DMS 273 treated with DMSO at 0.1 percent for 48 hours (cell line): ENCODE measurements around the gene NOXO1.

ENCODE experiments used
- DNase-seq: peaks from one replicate; lab custom pipeline; 2025; lab: John Stamatoyannopoulos, UW

The NOXO1 gene

GRCh38 chr16:1997494-1998359, 16.5 kb upstream of the NOXO1 start:
- no peak for DNase-seq

GRCh38 chr16:1993731-1994131, 12.5 kb upstream of the NOXO1 start:
- no peak for DNase-seq

DNA sequence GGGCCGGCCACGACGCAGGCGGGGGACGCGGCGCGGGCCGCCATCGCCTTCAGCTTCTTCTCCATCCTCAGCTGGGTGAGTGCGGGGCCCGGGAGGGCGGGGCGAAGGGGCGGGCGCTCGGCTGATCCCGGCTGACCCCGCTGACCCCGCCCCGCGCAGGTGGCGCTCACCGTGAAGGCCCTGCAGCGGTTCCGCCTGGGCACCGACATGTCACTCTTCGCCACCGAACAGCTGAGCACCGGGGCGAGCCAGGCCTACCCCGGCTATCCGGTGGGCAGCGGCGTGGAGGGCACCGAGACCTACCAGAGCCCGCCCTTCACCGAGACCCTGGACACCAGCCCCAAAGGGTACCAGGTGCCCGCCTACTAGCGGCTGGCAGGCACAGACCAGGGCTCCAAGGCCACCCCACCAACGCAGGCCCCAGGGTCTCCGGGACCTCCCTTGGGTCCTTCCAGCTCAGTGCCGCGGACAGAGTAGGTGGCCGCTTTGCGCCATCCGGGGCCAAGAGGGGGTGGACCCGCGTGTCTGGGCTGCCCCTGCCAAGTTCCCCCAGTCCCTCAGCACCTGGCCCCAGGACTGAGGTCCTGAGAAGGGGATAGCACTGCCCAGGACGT, 11.5 kb upstream of the NOXO1 start:
- no peak for DNase-seq

GRCh38 chr16:1991948-1992703, 10.9 kb upstream of the NOXO1 start:
- no peak for DNase-seq

GRCh38 chr16:1991588-1991947, 10.3 kb upstream of the NOXO1 start:
- no peak for DNase-seq

DNA sequence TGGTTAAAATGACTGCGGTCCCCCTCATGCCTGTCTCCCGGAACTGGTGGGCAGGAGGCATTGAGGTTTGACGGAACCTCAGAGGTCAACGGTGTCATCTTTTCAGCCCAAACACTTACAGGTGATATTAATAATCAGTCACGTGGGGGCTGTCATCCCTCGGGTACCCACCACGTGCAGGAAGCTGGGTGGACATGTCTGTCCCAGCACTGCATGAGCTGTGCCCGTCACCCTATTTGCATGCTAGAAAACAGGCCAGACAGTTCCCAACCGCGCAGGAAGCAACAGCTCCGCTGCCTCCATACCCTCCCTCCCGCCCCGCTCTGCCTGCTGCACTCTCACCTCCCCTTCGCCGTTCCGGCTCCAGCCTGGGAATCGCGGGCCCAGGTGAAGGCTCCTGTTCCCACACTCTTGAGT, 9.9 kb upstream of the NOXO1 start:
- DNase-seq, result no peak

DNA sequence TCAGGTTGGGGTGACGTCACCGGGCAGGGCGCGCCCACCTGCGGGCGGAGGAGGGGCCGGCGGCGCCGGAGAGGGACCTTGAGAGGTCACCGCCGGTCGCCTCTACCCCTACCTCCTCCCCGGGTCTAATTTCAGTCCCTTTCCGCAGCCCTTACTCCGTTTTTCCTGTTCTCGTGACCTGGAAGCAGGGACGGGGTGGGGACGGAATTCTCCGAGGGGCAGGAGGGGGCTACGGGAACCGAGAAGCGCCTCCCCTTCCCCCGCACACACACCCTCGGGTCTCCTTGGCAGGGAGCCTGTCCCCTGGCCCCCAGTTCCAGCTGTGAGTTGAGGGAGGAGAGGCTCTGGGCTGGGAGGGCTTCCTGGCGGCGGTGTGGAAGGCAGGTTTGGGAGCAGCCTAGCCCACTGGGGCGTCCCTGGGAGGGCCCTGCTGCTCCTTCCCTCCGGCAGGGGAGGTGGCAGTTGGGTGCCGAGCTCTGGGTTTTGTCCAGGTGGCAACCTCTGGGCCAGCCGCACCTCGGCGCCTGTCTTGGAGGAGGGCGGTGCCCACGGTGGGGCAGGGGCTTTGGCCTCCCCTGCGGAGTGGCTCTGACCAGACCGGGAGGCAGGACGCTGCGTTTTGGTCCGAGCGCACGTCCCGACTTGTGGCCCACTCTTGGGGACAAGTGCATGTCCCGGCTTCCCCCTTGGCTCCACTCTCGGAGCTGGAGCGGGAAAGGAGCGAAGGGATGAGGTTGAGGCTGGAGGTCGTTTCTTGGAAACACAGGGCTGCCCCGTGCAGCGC, 9.3 kb upstream of the NOXO1 start:
- DNase-seq, result no peak

GRCh38 chr16:1990101-1990350, 8.8 kb upstream of the NOXO1 start:
- DNase-seq, result no peak

GRCh38 chr16:1989209-1990100, 8.2 kb upstream of the NOXO1 start, which contains the start of gene SYNGR3:
Gene SYNGR3 (plus strand): TSS chr16:1989970. CDS start chr16:1990103, 133 bp downstream.
- DNase-seq, result no peak

DNA sequence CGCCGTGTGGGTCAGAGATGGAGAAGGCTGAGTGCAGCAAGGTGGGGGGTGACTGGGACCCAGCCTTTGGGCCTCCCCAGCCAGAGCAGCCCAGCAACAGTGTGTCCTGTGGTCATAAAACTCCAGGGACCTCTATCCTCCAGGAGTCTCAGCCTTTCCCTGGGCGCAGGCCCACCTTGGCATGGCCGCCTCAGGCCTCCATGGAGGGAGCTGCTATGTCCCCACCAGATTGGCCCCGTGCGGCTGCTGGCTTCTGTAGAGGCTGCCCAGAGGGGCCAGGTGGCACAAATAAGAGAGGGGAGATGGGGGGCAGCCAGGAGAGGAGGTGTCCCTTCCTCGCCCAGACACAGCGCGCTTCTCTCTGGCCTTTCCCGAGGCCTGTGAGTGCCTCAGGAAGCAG, 5.9 kb upstream of the NOXO1 start:
- DNase-seq, result no peak

DNA sequence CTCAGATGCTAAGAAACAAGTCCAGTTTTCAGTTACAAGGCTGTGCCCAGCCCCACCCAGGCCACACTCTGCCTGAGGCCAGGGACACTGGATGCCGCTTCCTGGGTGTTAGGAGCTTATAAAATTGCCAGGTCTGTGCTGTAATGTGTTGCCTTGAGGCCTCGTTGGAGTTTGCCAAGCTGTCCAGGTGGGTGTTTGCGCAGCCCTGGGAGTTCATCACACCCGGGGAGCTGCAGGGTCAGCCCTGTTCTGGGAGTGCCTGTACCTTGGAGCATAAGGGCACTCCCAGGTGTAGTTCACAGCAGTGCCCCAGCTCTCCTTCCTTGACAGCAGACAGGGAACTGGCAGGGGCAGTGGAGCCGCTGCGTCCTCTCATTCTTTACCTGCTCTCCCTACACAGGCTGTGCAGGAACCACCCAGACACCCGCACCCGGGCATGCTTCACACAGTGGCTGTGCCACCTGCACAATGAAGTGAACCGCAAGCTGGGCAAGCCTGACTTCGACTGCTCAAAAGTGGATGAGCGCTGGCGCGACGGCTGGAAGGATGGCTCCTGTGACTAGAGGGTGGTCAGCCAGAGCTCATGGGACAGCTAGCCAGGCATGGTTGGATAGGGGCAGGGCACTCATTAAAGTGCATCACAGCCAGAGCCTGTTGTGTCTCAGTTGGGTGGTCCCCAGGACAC, 4.3 kb upstream of the NOXO1 start:
- no peak for DNase-seq

GRCh38 chr16:1984347-1985225, 3.3 kb upstream of the NOXO1 start:
- no peak for DNase-seq

- peak; percentile 63 for DNase-seq
Measured at GRCh38 chr16:1983544-1984346, 2.5 kb upstream of the NOXO1 start, which contains the start of gene GFER. Gene GFER (plus strand): TSS chr16:1984193. CDS start chr16:1984219, 26 bp downstream.

DNA sequence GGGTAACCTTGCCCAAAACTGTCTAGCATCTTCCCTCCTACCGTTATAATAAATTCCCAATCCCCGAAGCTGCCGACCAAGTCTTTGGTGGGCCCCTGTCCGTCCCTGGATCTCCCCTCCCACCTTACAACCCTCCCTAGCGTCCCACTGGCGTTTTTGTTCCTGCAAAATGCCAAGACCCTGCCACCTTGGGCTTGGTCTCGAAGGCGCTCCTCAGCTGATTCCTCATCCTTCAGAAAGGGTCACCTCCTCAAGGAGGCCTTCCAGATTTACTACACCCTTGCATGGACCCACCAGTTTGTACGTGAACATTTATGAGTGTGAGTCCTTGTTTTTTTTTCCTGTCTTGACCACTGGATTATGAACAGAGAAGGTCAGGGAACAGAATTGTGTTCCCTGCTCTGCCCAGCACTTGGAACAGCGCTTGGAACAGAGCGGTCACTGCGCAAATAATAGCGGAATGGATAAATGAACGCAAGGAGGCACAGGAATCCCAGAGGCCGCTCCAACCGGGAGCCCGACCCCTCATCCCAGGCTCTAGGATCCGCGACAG, 1.8 kb upstream of the NOXO1 start:
- DNase-seq, result no peak

- DNase-seq, result peak; percentile 38
Measured at GRCh38 chr16:1982013-1982433, 754 bp upstream of the NOXO1 start.

- no peak for DNase-seq
Measured at GRCh38 chr16:1980770-1981087, 540 bp downstream of the NOXO1 start.

DNA sequence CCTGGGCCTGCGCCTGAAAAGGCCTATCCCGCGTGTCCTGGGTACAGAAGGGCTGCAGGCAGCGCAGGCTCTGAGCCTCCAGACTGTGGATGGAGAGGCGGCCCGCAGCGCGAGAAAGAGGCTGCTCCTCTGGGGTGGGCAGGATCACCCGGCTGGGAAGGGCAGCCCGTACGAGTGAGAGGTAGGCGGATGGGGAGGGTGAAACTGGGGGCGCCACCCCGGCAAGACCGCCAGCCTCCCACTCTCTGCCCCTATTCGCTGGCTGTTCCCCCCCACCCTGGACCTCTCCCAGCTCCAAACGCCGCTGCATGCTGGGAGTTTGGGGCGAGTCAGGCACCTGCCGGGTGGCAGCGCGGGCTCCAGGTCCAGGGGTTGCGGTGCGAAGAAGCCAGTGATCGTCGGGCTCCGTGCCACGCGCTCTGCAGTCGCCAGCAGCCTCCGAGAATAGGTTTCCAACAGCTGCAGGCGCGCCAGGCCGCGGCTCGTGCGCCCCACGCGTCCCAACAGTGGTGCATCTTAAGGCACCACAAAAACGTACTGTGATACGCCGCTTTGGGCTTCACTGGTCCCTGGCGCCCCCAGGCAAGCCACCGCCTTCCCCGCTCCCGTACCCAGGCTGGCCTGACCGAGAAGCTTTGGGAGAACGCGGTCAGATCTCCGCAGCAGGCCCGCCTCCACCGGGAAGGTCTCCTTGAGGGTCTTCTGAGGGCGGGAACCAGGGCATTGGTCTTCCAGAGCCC, 1.1 kb downstream of the NOXO1 start:
- DNase-seq, result no peak
